GM19452 (cell line): Measurements from ENCODE around the gene GPM6B.
"Not testable (repeated sequence)": the region's sequence is repeated elsewhere in the genome, so short reads cannot be mapped to it uniquely, and the experiment has no call there.

Experiments used
- ATAC-seq: cut with Tn5 transposase; IDR thresholded peaks from one replicate; pipeline ENCODE4 v1.9.1; 2021; ENCODE audit not compliant: unreplicated experiment

Gene GPM6B

DNA sequence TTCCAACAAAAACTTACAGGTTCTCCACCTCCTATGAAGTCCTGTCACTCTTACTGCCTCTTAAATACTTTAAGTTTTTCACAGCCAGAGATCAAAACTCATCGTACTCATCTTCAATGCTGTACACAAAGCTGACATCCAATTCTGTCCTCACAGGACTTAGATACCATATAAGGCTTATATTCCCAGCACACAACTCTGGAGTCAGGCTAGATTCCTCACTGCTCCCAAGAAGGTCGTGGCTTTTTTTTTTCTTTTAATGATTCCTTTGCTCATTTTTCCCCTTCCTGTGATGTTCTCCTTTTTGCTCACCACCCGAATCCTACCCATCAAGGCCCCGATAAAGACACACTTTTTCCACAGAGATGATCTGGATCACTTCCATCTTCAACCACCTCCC, 83.4 kb downstream of the GPM6B start:
- ATAC-seq: no peak

DNA sequence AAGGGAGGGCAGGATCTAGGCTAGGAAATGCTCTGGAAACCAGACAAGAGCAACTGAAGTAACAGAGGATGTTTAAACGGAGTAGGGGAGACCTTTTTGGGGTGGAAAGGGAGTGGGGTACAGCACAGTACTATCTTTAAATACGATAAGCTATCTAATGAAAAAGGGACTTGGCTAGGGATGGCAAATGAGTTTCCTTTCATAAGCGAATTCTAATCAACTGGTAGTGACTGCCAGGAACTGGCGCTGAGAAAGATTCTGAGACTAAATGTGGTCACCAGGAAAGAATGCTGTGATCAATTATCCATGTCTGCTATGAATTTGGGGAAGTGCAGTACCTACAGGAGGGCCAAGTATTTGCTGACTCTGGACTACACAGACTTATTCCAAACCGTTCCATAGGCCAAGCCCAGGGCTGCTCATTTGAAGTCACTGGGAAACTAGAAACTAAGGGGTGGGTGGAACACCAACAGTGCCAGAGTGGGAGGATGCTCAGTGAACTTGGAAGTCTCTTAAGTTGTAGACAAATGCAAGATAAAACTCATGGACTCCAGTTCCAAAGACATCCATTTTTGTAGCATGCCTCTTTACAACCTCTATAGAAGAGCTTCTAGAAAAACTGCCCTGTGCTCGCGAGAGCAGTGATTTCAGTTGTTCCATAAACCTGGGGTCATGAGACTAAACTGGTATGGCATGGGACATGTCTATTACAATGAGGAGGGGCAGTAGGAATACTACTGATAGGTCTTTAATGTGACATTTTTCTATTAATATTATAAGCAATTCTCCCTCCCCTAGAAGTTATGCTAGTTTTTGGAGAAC, 84.4 kb downstream of the GPM6B start:
- no peak for ATAC-seq

DNA sequence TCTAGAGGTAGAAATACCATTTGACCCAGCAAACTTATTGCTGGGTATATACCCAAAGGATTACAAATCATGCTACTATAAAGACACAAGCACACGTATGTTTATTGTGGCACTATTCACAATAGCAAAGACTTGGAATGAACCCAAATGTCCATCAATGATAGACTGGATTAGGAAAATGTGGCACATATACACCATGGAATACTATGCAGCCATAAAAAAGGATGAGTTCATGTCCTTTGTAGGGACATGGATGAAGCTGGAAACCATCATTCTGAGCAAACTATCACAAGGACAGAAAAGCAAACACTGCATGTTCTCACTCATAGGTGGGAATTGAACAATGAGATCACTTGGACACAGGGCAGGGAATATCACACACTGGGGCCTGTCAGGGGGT, 86.4 kb downstream of the GPM6B start:
- not testable (repeated sequence) for ATAC-seq

DNA sequence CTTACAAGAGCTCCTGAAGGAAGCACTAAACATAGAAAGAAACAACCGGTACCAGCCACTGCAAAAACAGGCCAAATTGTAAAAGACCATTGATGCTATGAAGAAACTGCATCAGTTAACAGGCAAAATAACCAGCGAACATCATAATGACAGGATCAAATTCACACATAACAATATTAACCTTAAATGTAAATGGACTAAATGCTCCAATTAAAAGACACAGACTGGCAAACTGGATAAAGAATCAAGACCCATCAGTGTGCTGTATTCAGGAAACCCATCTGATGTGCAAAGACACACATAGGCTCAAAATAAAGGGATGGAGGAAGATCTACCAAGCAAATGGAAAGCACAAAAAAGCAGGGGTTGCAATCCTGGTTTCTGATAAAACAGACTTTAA, 90.3 kb downstream of the GPM6B start:
- not testable (repeated sequence) for ATAC-seq

DNA sequence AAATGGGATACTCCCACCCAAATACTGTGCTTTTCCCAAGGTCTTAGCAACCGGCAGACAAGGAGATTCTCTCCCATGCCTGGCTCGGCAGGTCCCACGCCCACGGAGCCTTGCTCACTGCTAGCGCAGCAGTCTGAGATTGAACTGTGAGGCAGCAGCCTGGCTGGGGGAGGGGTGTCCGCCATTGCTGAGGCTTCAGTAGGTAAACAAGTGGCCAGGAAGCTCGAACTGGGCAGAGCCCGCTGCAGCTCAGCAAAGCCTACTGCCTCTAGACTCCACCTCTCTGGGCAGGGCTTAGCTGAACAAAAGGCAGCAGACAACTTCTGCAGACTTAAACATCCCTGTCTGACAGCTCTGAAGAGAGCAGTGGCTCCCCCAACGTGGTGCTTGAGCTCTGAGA, 92.0 kb downstream of the GPM6B start:
- ATAC-seq: not testable (repeated sequence)

DNA sequence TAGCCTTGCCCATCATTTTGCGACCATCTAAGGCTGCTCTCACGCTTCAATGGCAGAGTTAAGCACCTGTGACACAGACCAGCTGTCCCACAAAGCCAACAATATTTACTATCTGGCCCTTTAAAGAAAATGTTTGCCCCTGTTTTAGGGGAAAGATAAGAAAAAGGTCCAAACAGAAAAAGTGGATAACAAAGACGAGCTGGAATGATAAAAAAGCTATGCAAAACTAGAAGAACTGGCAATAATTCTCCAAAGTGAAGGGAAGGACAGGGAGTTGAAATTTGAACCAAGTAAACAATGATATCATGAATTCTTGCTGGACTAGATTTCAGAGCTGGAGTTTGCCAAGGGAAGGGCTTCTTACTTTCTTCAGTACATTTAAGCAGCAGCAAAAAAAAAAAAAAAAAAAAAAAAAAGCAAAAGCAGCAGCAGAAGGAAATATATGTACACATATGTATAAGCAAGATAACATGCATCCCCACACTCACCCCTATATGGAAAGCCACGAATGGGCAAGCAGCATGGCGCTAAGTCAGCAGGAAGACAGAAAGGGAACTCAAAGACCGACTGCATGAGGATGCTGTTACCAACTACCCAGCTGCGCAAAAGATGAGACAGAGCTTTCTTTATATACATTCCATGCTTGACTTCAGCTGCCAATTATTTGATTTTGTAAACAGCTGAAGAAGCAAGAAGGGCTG, 94.9 kb downstream of the GPM6B start:
- no peak for ATAC-seq

DNA sequence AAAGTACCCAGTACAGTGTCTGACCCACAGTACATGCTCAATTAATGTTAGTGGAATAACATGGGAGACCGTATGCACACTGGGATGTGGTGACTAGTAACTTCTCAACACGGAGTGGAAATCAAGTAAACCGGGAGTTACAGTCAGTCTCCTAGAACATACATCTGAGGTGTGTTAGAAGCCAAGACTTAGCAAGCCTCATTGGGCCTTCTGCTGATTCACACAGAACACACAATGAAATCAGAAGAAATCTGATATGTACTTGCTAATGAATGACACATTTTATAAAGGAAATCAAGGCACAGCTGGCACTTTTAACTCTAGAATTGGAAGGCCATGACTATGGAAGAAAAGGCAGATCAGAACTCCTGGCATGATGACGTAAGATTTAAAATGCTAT, 95.5 kb downstream of the GPM6B start:
- ATAC-seq: no peak
